HG03108 (cell line): ENCODE data around the gene MYO3B.

Experiments used
- ATAC-seq: cut with Tn5 transposase; IDR thresholded peaks from one replicate; pipeline ENCODE4 v1.9.1; 2021; ENCODE audit warnings: moderate library complexity; ENCODE audit not compliant: unreplicated experiment

The MYO3B gene

GRCh38 chr2:170298115-170298514 lies 120.2 kb downstream of the MYO3B start:
- ATAC-seq = peak; percentile 96

- ATAC-seq = no peak
Measured at GRCh38 chr2:170298861-170299429, 121.0 kb downstream of the MYO3B start.

- ATAC-seq = no peak
Measured at GRCh38 chr2:170300993-170301392, 123.0 kb downstream of the MYO3B start.

GRCh38 chr2:170301626-170302025 lies 123.7 kb downstream of the MYO3B start:
- ATAC-seq = no peak

- ATAC-seq = no peak
Measured at GRCh38 chr2:170305711-170306110, 127.8 kb downstream of the MYO3B start.

- no peak for ATAC-seq
Measured at GRCh38 chr2:170306293-170306873, 128.4 kb downstream of the MYO3B start.

GRCh38 chr2:170307052-170307451 lies 129.1 kb downstream of the MYO3B start:
- ATAC-seq = no peak

- no peak for ATAC-seq
Measured at GRCh38 chr2:170307555-170308351, 129.8 kb downstream of the MYO3B start.

GRCh38 chr2:170310876-170311502 lies 133.0 kb downstream of the MYO3B start:
- no peak for ATAC-seq

GRCh38 chr2:170313347-170313991 lies 135.5 kb downstream of the MYO3B start:
- no peak for ATAC-seq

- ATAC-seq = no peak
Measured at GRCh38 chr2:170313992-170314348, 136.0 kb downstream of the MYO3B start.

- no peak for ATAC-seq
Measured at GRCh38 chr2:170314744-170315447, 136.9 kb downstream of the MYO3B start.

- ATAC-seq = no peak
Measured at GRCh38 chr2:170320948-170321347, 143.0 kb downstream of the MYO3B start.

- no peak for ATAC-seq
Measured at GRCh38 chr2:170321526-170321925, 143.6 kb downstream of the MYO3B start.

- no peak for ATAC-seq
Measured at GRCh38 chr2:170322140-170322766, 144.3 kb downstream of the MYO3B start.

GRCh38 chr2:170323743-170324142 lies 145.8 kb downstream of the MYO3B start:
- no peak for ATAC-seq

GRCh38 chr2:170324640-170325046 lies 146.7 kb downstream of the MYO3B start:
- ATAC-seq = no peak

GRCh38 chr2:170330881-170331280 lies 152.9 kb downstream of the MYO3B start:
- ATAC-seq = no peak

GRCh38 chr2:170332676-170333402 lies 154.9 kb downstream of the MYO3B start:
- no peak for ATAC-seq

GRCh38 chr2:170335351-170335750 lies 157.4 kb downstream of the MYO3B start:
- ATAC-seq = no peak
